Measurements from ENCODE around the gene NRP1. TPM values are rescaled to one million over a fixed set of nuclear protein-coding genes. Genes with fewer than 3 reads are reported as not detected.

The NRP1 gene
- total RNA-seq, 4 donors from 2014 or later: 8.2 to 24.6 (median 18.7) TPM

GRCh38 chr10:33189808-33190207 lies 144.7 kb downstream of the NRP1 start:
- no peak overlapping the region for H3K4me3 ChIP-seq (ENCODE audit: low read depth, poor library complexity, severe bottlenecking)
- intact Hi-C loops (cut with DNase I; ENCODE audit: low total_unique reads): no loop called here
- 92 to 95% methylated on average over 8 of the region's 8 CpGs for WGBS, 2 donors
- DNase-seq (ENCODE audit: low spot score in 2 of 2): no peak
- no peak for TF ChIP-seq POLR2A (IDR thresholded peaks at IDR 0.05)
- no peak for TF ChIP-seq CTCF (IDR thresholded peaks at IDR 0.05)

GRCh38 chr10:33189363-33189762 lies 145.1 kb downstream of the NRP1 start:
- H3K4me3 ChIP-seq (ENCODE audit: low read depth, poor library complexity, severe bottlenecking): no peak overlapping the region
- no peak for DNase-seq (ENCODE audit: low spot score in 2 of 2)
- TF ChIP-seq POLR2A (IDR thresholded peaks at IDR 0.05) (no peak), CTCF (IDR thresholded peaks at IDR 0.05) (no peak)
- intact Hi-C loops (cut with DNase I; ENCODE audit: low total_unique reads): no loop called here
- WGBS, 2 donors: 91 to 95% methylated on average over 6 of the region's 6 CpGs

GRCh38 chr10:33187427-33187999 lies 147.0 kb downstream of the NRP1 start:
- H3K4me3 ChIP-seq (ENCODE audit: low read depth, poor library complexity, severe bottlenecking): no peak overlapping the region
- TF ChIP-seq CTCF (IDR thresholded peaks at IDR 0.05): no peak
- TF ChIP-seq POLR2A (IDR thresholded peaks at IDR 0.05): no peak
- DNase-seq (ENCODE audit: low spot score in 2 of 2): no peak
- intact Hi-C loops (cut with DNase I; ENCODE audit: low total_unique reads): no loop called here
- 85 to 87% methylated on average over 9 of the region's 9 CpGs for WGBS, 2 donors

- no peak overlapping the region for H3K4me3 ChIP-seq (ENCODE audit: low read depth, poor library complexity, severe bottlenecking)
- DNase-seq (ENCODE audit: low spot score in 2 of 2): no peak
- WGBS, 2 donors: 95 to 96% methylated on average over 7 of the region's 7 CpGs
- TF ChIP-seq POLR2A (IDR thresholded peaks at IDR 0.05) (no peak), CTCF (IDR thresholded peaks at IDR 0.05) (no peak)
- intact Hi-C loops (cut with DNase I; ENCODE audit: low total_unique reads): no loop called here
Measured at GRCh38 chr10:33186150-33186549, 148.3 kb downstream of the NRP1 start.

DNA sequence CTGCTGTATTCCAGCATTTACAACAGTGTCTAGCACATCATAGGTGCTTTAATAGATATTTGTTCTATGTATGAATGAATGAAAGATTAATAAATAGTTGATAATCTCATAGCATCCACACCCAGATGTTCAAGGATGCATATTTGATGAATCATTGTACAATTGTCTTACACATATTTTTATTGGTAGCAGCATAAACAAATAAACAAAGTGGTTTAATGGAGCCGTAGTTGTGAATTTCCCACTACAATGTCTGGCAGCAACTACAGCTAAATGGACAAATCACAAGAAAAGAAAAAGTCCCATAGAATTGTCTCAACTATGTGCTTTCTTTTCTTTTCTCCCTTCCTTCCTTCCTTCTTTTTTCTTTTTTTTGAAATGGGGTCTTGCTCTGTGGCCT lies 150.8 kb downstream of the NRP1 start:
- WGBS, 2 donors: 46 to 53% methylated on average over 1 of the region's 1 CpG
- intact Hi-C loops (cut with DNase I; ENCODE audit: low total_unique reads): no loop called here
- no peak overlapping the region for H3K4me3 ChIP-seq (ENCODE audit: low read depth, poor library complexity, severe bottlenecking)
- DNase-seq (ENCODE audit: low spot score in 2 of 2): no peak
- no peak for TF ChIP-seq CTCF (IDR thresholded peaks at IDR 0.05)

GRCh38 chr10:33180921-33181320 lies 153.5 kb downstream of the NRP1 start:
- intact Hi-C loops (cut with DNase I; ENCODE audit: low total_unique reads): no loop called here
- TF ChIP-seq POLR2A (IDR thresholded peaks at IDR 0.05) (no peak), CTCF (IDR thresholded peaks at IDR 0.05) (no peak)
- no peak for DNase-seq (ENCODE audit: low spot score in 2 of 2)
- no peak overlapping the region for H3K4me3 ChIP-seq (ENCODE audit: low read depth, poor library complexity, severe bottlenecking)
- 50 to 66% methylated on average over 3 of the region's 3 CpGs for WGBS, 2 donors

All from lower leg skin (tissue), 4 donors.